CD4-positive, alpha-beta T cell treated with Interleukin-17A for 4 hours (primary cell): ENCODE data around the gene FAM161B.
"Not testable (repeated sequence)": the region's sequence is repeated elsewhere in the genome, so short reads cannot be mapped to it uniquely, and the experiment has no call there.

ENCODE experiments used
- DNase-seq: peaks from one replicate; pipeline ENCODE4 v3.0.0-alpha.2; 2020; ENCODE audit warnings: mixed read lengths

The FAM161B gene

GRCh38 chr14:73942180-73942579 is 7.7 kb downstream of the FAM161B start:
- no peak for DNase-seq

- no peak for DNase-seq
Measured at GRCh38 chr14:73937012-73937411, 12.9 kb downstream of the FAM161B start.

- no peak for DNase-seq
Measured at GRCh38 chr14:73936548-73936947, 13.3 kb downstream of the FAM161B start.

- no peak for DNase-seq
Measured at GRCh38 chr14:73935666-73936065, 14.2 kb downstream of the FAM161B start.

- no peak for DNase-seq
Measured at GRCh38 chr14:73924337-73924736, 25.6 kb downstream of the FAM161B start.

GRCh38 chr14:73919457-73919856 is 30.4 kb downstream of the FAM161B start:
- not testable (repeated sequence) for DNase-seq

GRCh38 chr14:73916324-73916723 is 33.6 kb downstream of the FAM161B start:
- no peak for DNase-seq

- no peak for DNase-seq
Measured at GRCh38 chr14:73913256-73913655, 36.6 kb downstream of the FAM161B start.

- no peak for DNase-seq
Measured at GRCh38 chr14:73909681-73910080, 40.2 kb downstream of the FAM161B start.

- DNase-seq, result no peak
Measured at GRCh38 chr14:73903028-73903427, 46.9 kb downstream of the FAM161B start.

- no peak for DNase-seq
Measured at GRCh38 chr14:73896521-73896920, 53.4 kb downstream of the FAM161B start.

GRCh38 chr14:73895939-73896338 is 54.0 kb downstream of the FAM161B start:
- DNase-seq, result no peak

GRCh38 chr14:73894180-73894687 is 55.7 kb downstream of the FAM161B start:
- not testable (repeated sequence) for DNase-seq

- DNase-seq, result no peak
Measured at GRCh38 chr14:73889376-73889775, 60.5 kb downstream of the FAM161B start.

GRCh38 chr14:73888971-73889370 is 60.9 kb downstream of the FAM161B start:
- DNase-seq, result no peak

GRCh38 chr14:73888460-73888725 is 61.5 kb downstream of the FAM161B start:
- no peak for DNase-seq

- DNase-seq, result no peak
Measured at GRCh38 chr14:73887694-73888459, 62.0 kb downstream of the FAM161B start.

GRCh38 chr14:73887318-73887616 is 62.6 kb downstream of the FAM161B start:
- DNase-seq, result no peak

GRCh38 chr14:73886449-73887317 is 63.2 kb downstream of the FAM161B start, which contains the start of gene ZNF410:
Gene ZNF410 (plus strand): TSS chr14:73886859. CDS start chr14:73892176, 5,317 bp downstream.
- peak; percentile 86 for DNase-seq

GRCh38 chr14:73884438-73885190 is 65.3 kb downstream of the FAM161B start:
- no peak for DNase-seq
